HG03460 (cell line): ENCODE measurements around the gene MAP3K15.

ENCODE experiments used
- ATAC-seq: cut with Tn5 transposase; IDR thresholded peaks from one replicate; pipeline ENCODE4 v1.9.1; 2021; ENCODE audit not compliant: unreplicated experiment

The MAP3K15 gene

GRCh38 chrX:19392703-19393102, 122.6 kb downstream of the MAP3K15 start:
- ATAC-seq, result no peak

- no peak for ATAC-seq
Observed at GRCh38 chrX:19392078-19392477, 123.2 kb downstream of the MAP3K15 start.

GRCh38 chrX:19389227-19389845, 126.0 kb downstream of the MAP3K15 start:
- no peak for ATAC-seq

- ATAC-seq, result no peak
Observed at GRCh38 chrX:19388741-19389140, 126.6 kb downstream of the MAP3K15 start.

- ATAC-seq, result no peak
Observed at GRCh38 chrX:19388064-19388679, 127.1 kb downstream of the MAP3K15 start.

- no peak for ATAC-seq
Observed at GRCh38 chrX:19386679-19387078, 128.6 kb downstream of the MAP3K15 start.

GRCh38 chrX:19382555-19383145, 132.7 kb downstream of the MAP3K15 start:
- no peak for ATAC-seq

- ATAC-seq, result no peak
Observed at GRCh38 chrX:19381326-19381725, 134.0 kb downstream of the MAP3K15 start.

- ATAC-seq, result no peak
Observed at GRCh38 chrX:19377799-19378198, 137.5 kb downstream of the MAP3K15 start.

GRCh38 chrX:19375546-19375945, 139.8 kb downstream of the MAP3K15 start:
- ATAC-seq, result no peak

GRCh38 chrX:19373351-19373891, 141.9 kb downstream of the MAP3K15 start:
- no peak for ATAC-seq

GRCh38 chrX:19372547-19373331, 142.6 kb downstream of the MAP3K15 start:
- ATAC-seq, result peak; percentile 30

GRCh38 chrX:19372170-19372546, 143.2 kb downstream of the MAP3K15 start:
- ATAC-seq, result peak; percentile 81

GRCh38 chrX:19370061-19370460, 145.2 kb downstream of the MAP3K15 start:
- ATAC-seq, result no peak

GRCh38 chrX:19368576-19368975, 146.7 kb downstream of the MAP3K15 start:
- ATAC-seq, result no peak

GRCh38 chrX:19361701-19362100, 153.6 kb downstream of the MAP3K15 start:
- no peak for ATAC-seq

GRCh38 chrX:19360903-19361302, 154.4 kb downstream of the MAP3K15 start:
- no peak for ATAC-seq

GRCh38 chrX:19358521-19358920, 156.8 kb downstream of the MAP3K15 start:
- no peak for ATAC-seq

GRCh38 chrX:19354625-19355024, 160.7 kb downstream of the MAP3K15 start:
- no peak for ATAC-seq

GRCh38 chrX:19350941-19351384, 164.3 kb downstream of the MAP3K15 start:
- ATAC-seq, result peak; percentile 93

GRCh38 chrX:19349264-19349663, 166.0 kb downstream of the MAP3K15 start:
- ATAC-seq, result no peak
